HEK293T (cell line): ENCODE data around the gene EPSTI1.

Source experiments
- CTCF ChIA-PET: fragments of 350-600 bp; formaldehyde crosslinking; extraction: SDS; loops from one replicate; lab custom pipeline; 2021; ENCODE audit warnings: antibody characterized with exemption, inconsistent platforms; lab: Yijun Ruan, JAX
- POLR2A ChIA-PET: fragments of 350-600 bp; formaldehyde crosslinking; extraction: SDS; loops from one replicate; lab custom pipeline; 2020; ENCODE audit warnings: antibody characterized with exemption, inconsistent platforms; lab: Yijun Ruan, JAX
- DNase-seq: peaks from one replicate; pipeline ENCODE4 v3.0.0; 2012; ENCODE audit warnings: mixed read lengths; ENCODE audit errors: extremely low spot score
- ARNT ChIP-seq: fragments of 450-650 bp; IDR thresholded peaks from 2 replicates; pipeline ENCODE4 v1.6.1; 2017; ENCODE audit warnings: mild to moderate bottlenecking
- BHLHE40 ChIP-seq: fragments of 450-650 bp; IDR thresholded peaks from 2 replicates; pipeline ENCODE4 v1.6.1; 2016; ENCODE audit warnings: mild to moderate bottlenecking, moderate library complexity, borderline replicate concordance
- CTBP1 ChIP-seq: fragments of 450-650 bp; IDR thresholded peaks from 2 replicates; pipeline ENCODE4 v1.6.1; 2016; ENCODE audit warnings: borderline replicate concordance
- ELF4 ChIP-seq: fragments of 450-650 bp; IDR thresholded peaks from 2 replicates; pipeline ENCODE4 v1.6.1; 2017; ENCODE audit warnings: antibody characterized with exemption
- FOXA1 ChIP-seq: fragments of 450-650 bp; IDR thresholded peaks from 2 replicates; pipeline ENCODE4 v1.6.1; 2016; ENCODE audit warnings: mild to moderate bottlenecking
- FOXK2 ChIP-seq: fragments of 450-650 bp; IDR thresholded peaks from 2 replicates; pipeline ENCODE4 v1.6.1; 2016; ENCODE audit warnings: mild to moderate bottlenecking
- FOXM1 ChIP-seq: fragments of 450-650 bp; IDR thresholded peaks from 2 replicates; pipeline ENCODE4 v1.6.1; 2017; ENCODE audit warnings: mild to moderate bottlenecking, borderline replicate concordance
- HDGF ChIP-seq: fragments of 450-650 bp; IDR thresholded peaks from 2 replicates; pipeline ENCODE4 v1.6.1; 2017; ENCODE audit warnings: antibody characterized with exemption, borderline replicate concordance
- L3MBTL2 ChIP-seq: fragments of 450-650 bp; conservative IDR thresholded peaks from 2 replicates; pipeline ENCODE4 v1.6.1; 2016; ENCODE audit warnings: mild to moderate bottlenecking
- LEF1 ChIP-seq: fragments of 450-650 bp; IDR thresholded peaks from 2 replicates; pipeline ENCODE4 v1.6.1; 2017; ENCODE audit warnings: mild to moderate bottlenecking, borderline replicate concordance
- NFRKB ChIP-seq: fragments of 450-650 bp; IDR thresholded peaks from 2 replicates; pipeline ENCODE4 v1.6.1; 2016; ENCODE audit warnings: mild to moderate bottlenecking, moderate library complexity
- SP1 ChIP-seq: fragments of 450-650 bp; IDR thresholded peaks from 2 replicates; pipeline ENCODE4 v1.6.1; 2017
- SUZ12 ChIP-seq: fragments of 450-650 bp; IDR thresholded peaks from 2 replicates; pipeline ENCODE4 v1.6.1; 2016; ENCODE audit warnings: mild to moderate bottlenecking
- TARDBP ChIP-seq: fragments of 450-650 bp; IDR thresholded peaks from 2 replicates; pipeline ENCODE4 v1.6.1; 2016
- ZNF384 ChIP-seq: fragments of 450-650 bp; IDR thresholded peaks from 2 replicates; pipeline ENCODE4 v1.6.1; 2016
- TF ChIP-seq, protein P1 (sequence below): fragments of 450-650 bp; IDR thresholded peaks from 2 replicates; pipeline ENCODE4 v1.6.1; 2016

The EPSTI1 gene

DNA sequence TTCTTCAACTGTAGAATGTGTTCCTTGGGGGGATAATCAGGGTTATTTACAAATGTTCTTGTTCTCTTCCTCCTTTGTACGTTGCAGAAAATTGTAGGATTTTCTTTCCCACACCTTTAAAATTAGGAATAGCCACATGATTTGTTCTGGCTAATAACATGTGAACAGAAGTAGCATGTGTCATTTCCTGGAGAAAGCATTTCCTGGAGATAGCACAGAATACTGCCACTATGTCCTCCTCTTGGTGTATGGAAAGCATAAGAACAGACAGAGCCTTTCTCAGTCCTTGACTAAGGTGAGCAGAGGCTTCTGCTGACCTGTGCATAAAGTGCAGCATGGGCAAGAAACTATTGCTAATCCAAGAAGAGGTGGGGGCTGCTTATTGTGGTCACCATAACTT is 108.9 kb downstream of the EPSTI1 start:
- CTCF ChIA-PET = no interaction called here

DNA sequence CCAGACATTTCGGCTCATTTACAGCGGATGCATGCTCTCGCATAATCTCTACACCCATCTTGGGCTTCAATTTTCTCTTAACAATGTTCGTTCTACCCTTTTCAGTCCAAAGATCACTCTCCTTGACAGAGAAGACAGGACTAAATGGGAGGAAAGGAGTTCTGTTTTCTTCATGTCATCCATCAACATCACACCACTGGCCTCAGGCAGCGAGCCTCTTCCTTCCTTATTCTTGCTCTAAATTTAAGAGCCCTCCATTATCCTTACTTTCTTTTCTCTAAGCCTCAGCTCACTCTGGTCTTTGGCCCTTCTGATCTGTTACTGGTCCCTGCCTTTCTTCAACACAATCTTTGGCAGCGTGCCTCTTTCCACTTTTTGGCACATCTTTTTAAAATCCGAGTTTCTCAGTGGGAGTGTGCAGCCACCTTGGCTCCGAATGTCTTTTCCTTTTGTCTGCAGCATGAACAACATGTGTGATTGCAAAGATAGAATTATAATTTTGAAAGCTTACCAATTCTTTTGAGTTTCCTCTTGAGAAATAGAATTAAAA is 111.9 kb downstream of the EPSTI1 start:
- no peak for DNase-seq
- TF ChIP-seq CTBP1 (no peak), BHLHE40 (no peak), HDGF (no peak), FOXK2 (no peak), L3MBTL2 (no peak), ARNT (no peak), SP1 (no peak), ELF4 (no peak), TARDBP (no peak), ZNF384 (no peak), FOXM1 (no peak)
- TF ChIP-seq, protein P1, sequence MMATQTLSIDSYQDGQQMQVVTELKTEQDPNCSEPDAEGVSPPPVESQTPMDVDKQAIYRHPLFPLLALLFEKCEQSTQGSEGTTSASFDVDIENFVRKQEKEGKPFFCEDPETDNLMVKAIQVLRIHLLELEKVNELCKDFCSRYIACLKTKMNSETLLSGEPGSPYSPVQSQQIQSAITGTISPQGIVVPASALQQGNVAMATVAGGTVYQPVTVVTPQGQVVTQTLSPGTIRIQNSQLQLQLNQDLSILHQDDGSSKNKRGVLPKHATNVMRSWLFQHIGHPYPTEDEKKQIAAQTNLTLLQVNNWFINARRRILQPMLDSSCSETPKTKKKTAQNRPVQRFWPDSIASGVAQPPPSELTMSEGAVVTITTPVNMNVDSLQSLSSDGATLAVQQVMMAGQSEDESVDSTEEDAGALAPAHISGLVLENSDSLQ = no peak
- CTCF ChIA-PET = no interaction called here
- POLR2A ChIA-PET = no interaction called here

More for the DNA sequence above, 108.9 kb downstream of the EPSTI1 start:
- DNase-seq = no peak
- POLR2A ChIA-PET = no interaction called here
- TF ChIP-seq LEF1 (no peak), ELF4 (no peak), HDGF (no peak), FOXA1 (no peak), ZNF384 (no peak)

DNA sequence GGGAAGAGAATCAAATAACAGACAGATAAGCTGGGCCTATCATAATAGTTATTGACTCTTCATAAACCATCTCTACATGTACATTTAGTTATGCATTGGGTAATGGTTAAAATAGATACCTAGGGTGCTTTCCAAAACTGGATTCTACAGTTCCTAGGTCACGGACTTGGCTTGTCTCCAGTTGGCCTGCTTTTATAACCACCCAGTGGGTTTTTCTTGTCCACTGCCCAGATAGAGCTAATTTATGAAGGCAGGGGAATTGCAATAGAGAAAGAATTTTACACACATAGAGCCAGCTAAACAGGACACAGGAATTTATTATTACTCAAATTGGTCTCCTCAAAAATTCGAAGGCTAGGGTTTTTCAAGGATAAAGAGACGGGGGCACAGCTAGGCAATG is 113.3 kb downstream of the EPSTI1 start:
- no peak for TF ChIP-seq ELF4
- TF ChIP-seq CTBP1 = no peak
- TF ChIP-seq ZNF384 = no peak
- no peak for TF ChIP-seq FOXA1
- TF ChIP-seq FOXK2 = no peak
- no peak for TF ChIP-seq HDGF
- no peak for TF ChIP-seq NFRKB
- TF ChIP-seq LEF1 = no peak
- no peak for TF ChIP-seq TARDBP
- TF ChIP-seq ARNT = no peak
- POLR2A ChIA-PET = no interaction called here
- CTCF ChIA-PET = no interaction called here
- DNase-seq = no peak

DNA sequence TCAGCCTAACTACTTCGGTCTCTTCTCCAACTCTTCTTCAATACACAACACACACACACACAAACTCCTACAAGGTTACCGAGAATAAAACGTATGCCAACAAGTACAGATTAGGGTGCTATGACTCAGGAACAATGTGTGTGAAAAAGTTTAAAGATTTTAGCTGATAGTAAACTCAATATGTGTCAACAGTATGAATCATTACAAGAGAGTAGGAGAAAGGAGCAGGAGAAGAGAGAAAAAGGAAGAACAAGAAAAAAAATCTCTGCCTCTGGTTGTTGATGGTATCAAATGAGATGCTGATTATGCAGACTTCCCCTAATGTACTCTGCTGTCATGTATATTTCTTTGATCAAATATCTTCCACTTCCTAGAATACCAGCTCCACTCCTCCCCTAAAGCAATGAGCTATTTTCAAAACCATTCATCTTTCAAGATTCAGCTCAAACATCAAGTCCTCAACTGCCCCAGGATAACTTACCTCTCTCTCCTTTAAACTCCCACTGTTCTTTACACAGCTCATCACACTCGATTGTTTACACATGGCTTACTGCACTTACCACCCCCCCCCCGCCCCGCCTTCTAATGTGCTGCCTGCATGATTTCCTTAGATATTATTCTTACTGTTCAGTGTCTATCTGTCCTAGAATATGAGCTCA is 115.0 kb downstream of the EPSTI1 start:
- TF ChIP-seq LEF1 (no peak), ZNF384 (no peak)
- POLR2A ChIA-PET = no interaction called here
- DNase-seq = no peak
- CTCF ChIA-PET = interaction anchor here (0.6 kb wide), 1 partner anchor 465 kb away, joined by 3 read pairs; no protein-coding TSS in a partner anchor

DNA sequence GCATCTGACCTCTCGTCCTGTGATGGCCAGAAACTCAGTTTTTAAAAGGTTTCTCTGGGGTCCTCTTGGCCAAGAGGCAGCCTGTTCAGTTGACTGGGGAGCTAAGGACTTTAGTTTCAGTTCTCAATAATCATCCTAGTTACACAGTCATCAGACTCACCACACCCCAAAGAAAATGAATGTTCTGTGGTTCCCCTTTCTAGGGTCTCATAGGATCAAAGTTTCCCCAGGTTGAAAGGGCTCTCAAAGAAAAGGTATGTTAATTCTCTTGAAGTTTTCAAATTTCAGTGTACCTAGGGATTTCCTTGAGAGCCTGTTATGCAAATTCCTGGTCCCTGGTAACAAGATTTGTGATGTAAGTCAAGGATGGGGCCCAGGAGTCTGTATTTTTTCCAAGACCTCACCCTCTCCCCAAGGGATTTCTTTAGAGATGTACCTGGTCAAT is 115.7 kb downstream of the EPSTI1 start:
- ChIA-PET CTCF (interaction anchor here (0.5 to 1.4 kb wide), 2 partner anchors 10 to 34 kb away, joined by 3 to 4 read pairs; no protein-coding TSS in a partner anchor), POLR2A (no interaction called here)
- no peak for DNase-seq
- TF ChIP-seq NFRKB (no peak), TARDBP (no peak), CTBP1 (no peak), FOXA1 (no peak), HDGF (no peak), ARNT (no peak), L3MBTL2 (no peak), FOXK2 (no peak), ELF4 (no peak), SP1 (no peak), ZNF384 (no peak), FOXM1 (no peak), BHLHE40 (no peak), LEF1 (no peak), SUZ12 (no peak)
- TF ChIP-seq, protein P1 = no peak

DNA sequence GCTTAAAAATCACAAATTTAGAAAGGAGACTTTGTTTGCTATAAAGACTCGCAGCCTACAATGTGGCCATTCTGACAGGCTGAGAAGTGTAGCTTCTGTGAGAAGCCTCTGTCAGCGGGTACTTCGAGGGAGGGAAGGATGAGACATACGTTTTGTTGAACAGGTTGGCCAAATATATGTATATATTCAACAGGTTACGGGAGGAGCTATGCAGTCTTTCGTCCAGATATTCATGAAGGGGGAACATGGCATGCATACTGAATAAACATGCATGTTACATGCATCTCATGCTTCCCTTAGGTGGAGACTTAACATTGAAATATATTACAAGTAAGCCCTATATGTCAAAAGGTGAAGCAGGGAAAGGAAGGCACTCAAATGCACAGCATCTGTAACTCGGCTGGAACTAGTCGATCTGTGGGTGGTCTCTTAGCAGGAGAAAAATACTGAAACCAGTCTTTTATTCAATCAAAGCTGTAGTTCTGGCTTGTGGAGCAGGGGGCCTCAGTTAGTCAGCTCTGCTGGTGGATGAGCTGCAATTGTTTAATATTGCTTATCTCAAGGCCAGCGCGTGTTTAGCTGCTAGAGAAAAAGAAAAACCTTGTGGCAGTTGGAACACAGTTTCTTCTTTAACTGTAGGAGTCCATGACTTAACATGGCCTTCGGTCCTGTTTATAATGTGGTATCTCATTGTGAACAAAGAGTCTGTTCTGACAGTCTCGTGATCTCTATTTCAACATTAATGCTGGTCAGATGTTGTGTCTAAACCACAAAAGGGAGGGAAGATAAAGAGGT is 116.4 kb downstream of the EPSTI1 start:
- no peak for TF ChIP-seq FOXK2
- TF ChIP-seq SP1 = no peak
- TF ChIP-seq TARDBP = no peak
- TF ChIP-seq NFRKB = no peak
- no peak for TF ChIP-seq SUZ12
- TF ChIP-seq, protein P1 = no peak
- no peak for TF ChIP-seq L3MBTL2
- no peak for TF ChIP-seq ZNF384
- TF ChIP-seq ELF4 = no peak
- no peak for TF ChIP-seq HDGF
- no peak for TF ChIP-seq ARNT
- no peak for TF ChIP-seq CTBP1
- no peak for TF ChIP-seq FOXA1
- no peak for TF ChIP-seq BHLHE40
- TF ChIP-seq LEF1 = no peak
- TF ChIP-seq FOXM1 = no peak
- POLR2A ChIA-PET = no interaction called here
- CTCF ChIA-PET = interaction anchor here (0.5 to 1.4 kb wide), 2 partner anchors 10 to 35 kb away, joined by 3 to 4 read pairs; no protein-coding TSS in a partner anchor
- DNase-seq = peak; percentile 35
